ENCODE data around the gene SPATA17.

- no peak for TF ChIP-seq CTCF (IDR thresholded peaks at IDR 0.05)
- no peak for TF ChIP-seq POLR2A (IDR thresholded peaks at IDR 0.05)
Observed at GRCh38 chr1:217614200-217614712, 16.9 kb upstream of the SPATA17 start.
